Activated naive CD8-positive, alpha-beta T cell treated with anti-CD3 and anti-CD28 coated beads, Interleukin-2, amount 10 ng/mL, durations not matched to agents 7 days and 5 days (primary cell): ENCODE measurements around the gene OXA1L. TPM values are rescaled to one million over a fixed set of nuclear protein-coding genes. Genes with fewer than 3 reads are reported as not detected.
"Not testable (repeated sequence)": the region's sequence is repeated elsewhere in the genome, so short reads cannot be mapped to it uniquely, and the experiment has no call there.

Experiments
- ATAC-seq: fragments of 150-1000 bp; cut with Tn5 transposase; one replicate; pipeline ENCODE4 v1.10.0; 2021; ENCODE audit warnings: low read depth, moderate library complexity
- POLR2A ChIA-PET: fragments of 350-600 bp; sonication (Branson Sonifier 250); formaldehyde crosslinking; loops from one replicate; lab custom pipeline; 2021; ENCODE audit warnings: antibody characterized with exemption; lab: Charles Lee
- DNase-seq: peaks from one replicate; pipeline ENCODE4 v3.0.0; 2021
- H3K27ac Mint-ChIP-seq: one replicate; pipeline ENCODE4 v1.8.0; 2022; ENCODE audit warnings: mild to moderate bottlenecking, mixed read lengths
- H3K27me3 Mint-ChIP-seq: one replicate; pipeline ENCODE4 v1.8.0; 2022; ENCODE audit warnings: mild to moderate bottlenecking, moderate library complexity, mixed read lengths
- H3K36me3 Mint-ChIP-seq: one replicate; pipeline ENCODE4 v1.8.0; 2021; ENCODE audit warnings: mild to moderate bottlenecking, mixed read lengths
- H3K4me1 Mint-ChIP-seq: one replicate; pipeline ENCODE4 v1.8.0; 2021; ENCODE audit warnings: mixed read lengths
- H3K4me3 Mint-ChIP-seq: one replicate; pipeline ENCODE4 v1.8.0; 2022; ENCODE audit warnings: mild to moderate bottlenecking, moderate library complexity, mixed read lengths
- H3K9me3 Mint-ChIP-seq: one replicate; pipeline ENCODE4 v1.8.0; 2021; ENCODE audit warnings: mixed read lengths
- total RNA-seq, 2 experiments: library from RNA; stranded (reverse); gene quantifications; one replicate each; pipeline ENCODE4 v1.2.3, GENCODE V29; 2021

The OXA1L gene
- total RNA-seq, 2 experiments from 2014 or later = 127 to 130 TPM

DNA sequence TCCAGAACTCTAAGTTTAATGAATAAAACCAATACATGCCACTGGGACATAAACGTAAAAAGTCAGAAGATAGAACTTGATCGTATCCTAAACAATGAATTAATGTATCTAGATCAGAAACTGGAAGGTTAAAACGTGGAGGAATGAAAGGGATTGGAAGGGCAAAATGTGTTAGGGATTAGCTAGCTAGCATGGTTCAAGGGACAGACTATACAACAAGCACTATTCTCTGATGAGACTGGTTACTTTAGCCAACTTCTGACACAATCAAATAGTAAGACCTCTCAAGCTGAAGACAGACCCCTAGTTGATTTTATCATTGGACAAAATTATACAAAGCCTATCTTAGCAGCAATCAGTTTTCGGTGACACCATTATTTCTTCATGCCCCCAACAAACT is 18.7 kb upstream of the OXA1L start:
- no peak overlapping the region for H3K27ac Mint-ChIP-seq
- no peaks in the 10 kb centered on the region for H3K9me3 Mint-ChIP-seq
- no peak for DNase-seq
- peaks cover 5% of the 10 kb centered on the region for H3K4me1 Mint-ChIP-seq
- H3K27me3 Mint-ChIP-seq = peaks cover 32% of the 10 kb centered on the region
- ATAC-seq = no peak
- POLR2A ChIA-PET = no interaction called here
- no peaks in the 10 kb centered on the region for H3K36me3 Mint-ChIP-seq
- H3K4me3 Mint-ChIP-seq = no peak overlapping the region

DNA sequence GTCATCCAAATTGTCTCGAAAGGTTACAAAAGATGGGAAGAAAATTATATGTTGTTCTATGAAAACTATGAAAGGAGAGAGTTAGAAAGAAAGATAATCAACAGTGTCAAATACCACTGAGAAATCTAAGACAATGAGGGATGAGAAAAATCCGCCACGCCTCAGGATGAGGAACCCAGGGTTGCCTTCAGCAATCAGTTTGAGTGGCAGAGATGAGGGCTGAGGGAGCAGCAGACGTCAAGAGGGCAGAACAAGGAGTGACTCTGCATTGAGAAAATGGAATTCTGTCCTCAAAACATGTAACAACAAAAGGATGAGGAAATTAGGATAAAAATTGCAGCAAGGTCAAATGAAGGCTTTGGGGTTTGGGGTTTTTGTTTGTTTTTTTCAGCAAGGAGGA is 18.3 kb upstream of the OXA1L start:
- ATAC-seq (no peak), DNase-seq (no peak)
- Mint-ChIP-seq H3K27me3 (peaks cover 34% of the 10 kb centered on the region), H3K27ac (no peak overlapping the region), H3K4me1 (peaks cover 5% of the 10 kb centered on the region), H3K4me3 (no peak overlapping the region), H3K9me3 (no peaks in the 10 kb centered on the region), H3K36me3 (peaks cover 1% of the 10 kb centered on the region)
- POLR2A ChIA-PET = no interaction called here

DNA sequence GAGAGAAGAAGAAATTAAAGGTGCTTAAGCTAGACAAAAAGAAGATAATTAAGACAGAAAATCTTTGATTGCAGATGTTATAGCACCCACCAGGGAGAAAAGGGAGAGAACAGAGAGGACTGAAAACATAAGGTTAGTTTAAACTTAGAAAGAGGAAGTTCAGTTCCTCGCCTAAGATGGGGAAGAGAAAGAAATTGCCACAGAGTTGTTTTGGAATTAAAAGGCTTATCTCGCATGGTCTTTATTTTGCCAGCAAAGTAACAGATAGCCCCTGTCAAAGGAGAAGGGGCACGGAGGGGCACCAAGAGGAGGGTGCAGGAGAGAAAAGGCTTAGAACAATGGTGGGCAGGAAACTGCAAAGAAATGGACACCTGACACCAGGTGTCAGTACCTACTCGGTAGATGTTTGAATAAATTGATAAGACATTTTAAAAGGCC is 17.8 kb upstream of the OXA1L start:
- H3K36me3 Mint-ChIP-seq = peaks cover 1% of the 10 kb centered on the region
- DNase-seq (no peak), ATAC-seq (no peak)
- H3K4me1 Mint-ChIP-seq = peaks cover 5% of the 10 kb centered on the region
- no peak overlapping the region for H3K4me3 Mint-ChIP-seq
- peaks cover 34% of the 10 kb centered on the region for H3K27me3 Mint-ChIP-seq
- no peaks in the 10 kb centered on the region for H3K9me3 Mint-ChIP-seq
- H3K27ac Mint-ChIP-seq = no peak overlapping the region
- POLR2A ChIA-PET = interaction anchor here (1.3 kb wide), 1 partner anchor 18 kb away, joined by 4 read pairs; the partner anchor contains the start of gene OXA1L

DNA sequence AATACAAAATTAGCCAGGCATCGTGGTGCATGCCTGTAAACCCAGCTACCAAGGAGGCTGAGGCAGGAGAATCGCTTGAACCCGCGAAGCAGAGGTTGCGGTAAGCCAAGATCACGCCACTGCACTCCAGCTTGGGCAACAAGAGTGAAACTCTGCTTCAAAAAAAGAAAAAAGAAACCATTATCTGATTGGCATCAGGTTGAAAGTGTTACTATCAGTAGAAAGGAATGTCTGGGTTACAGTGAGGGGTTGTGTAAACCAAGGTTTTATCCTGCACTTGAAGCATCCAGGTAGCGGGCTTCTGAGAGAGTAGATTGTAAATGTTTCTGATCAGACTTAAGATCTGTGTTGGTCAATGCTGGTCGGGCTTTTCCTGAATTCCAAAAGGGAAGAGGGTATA is 14.1 kb upstream of the OXA1L start:
- DNase-seq (no peak), ATAC-seq (no peak)
- Mint-ChIP-seq H3K4me3 (no peak overlapping the region), H3K36me3 (peaks cover 1% of the 10 kb centered on the region), H3K27ac (no peak overlapping the region), H3K27me3 (peaks cover 32% of the 10 kb centered on the region), H3K9me3 (no peaks in the 10 kb centered on the region), H3K4me1 (peaks cover 5% of the 10 kb centered on the region)
- POLR2A ChIA-PET = no interaction called here

DNA sequence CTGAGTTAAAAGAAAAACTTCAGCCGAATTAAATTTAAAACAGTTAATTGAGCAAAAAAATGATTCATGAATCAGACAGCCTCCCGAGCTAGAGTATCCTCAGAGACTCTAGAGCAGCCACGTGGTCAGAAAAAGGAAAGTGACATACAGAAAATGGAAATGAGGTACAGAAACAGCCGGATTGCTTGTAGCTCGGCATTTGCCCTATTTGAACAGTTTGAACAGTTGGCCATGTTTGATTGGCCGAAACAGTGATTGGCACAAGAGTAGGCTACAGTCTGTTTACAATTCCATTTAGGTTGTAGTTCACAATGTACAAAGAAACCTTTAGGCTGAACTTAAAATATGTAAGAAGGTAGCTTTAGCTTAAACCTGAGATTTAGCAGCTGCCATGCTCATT is 12.9 kb upstream of the OXA1L start:
- Mint-ChIP-seq H3K27ac (no peak overlapping the region), H3K4me1 (peaks cover 2% of the 10 kb centered on the region), H3K9me3 (no peaks in the 10 kb centered on the region), H3K27me3 (peaks cover 27% of the 10 kb centered on the region), H3K36me3 (peaks cover 1% of the 10 kb centered on the region), H3K4me3 (no peak overlapping the region)
- POLR2A ChIA-PET = no interaction called here
- no peak for ATAC-seq
- DNase-seq = no peak

DNA sequence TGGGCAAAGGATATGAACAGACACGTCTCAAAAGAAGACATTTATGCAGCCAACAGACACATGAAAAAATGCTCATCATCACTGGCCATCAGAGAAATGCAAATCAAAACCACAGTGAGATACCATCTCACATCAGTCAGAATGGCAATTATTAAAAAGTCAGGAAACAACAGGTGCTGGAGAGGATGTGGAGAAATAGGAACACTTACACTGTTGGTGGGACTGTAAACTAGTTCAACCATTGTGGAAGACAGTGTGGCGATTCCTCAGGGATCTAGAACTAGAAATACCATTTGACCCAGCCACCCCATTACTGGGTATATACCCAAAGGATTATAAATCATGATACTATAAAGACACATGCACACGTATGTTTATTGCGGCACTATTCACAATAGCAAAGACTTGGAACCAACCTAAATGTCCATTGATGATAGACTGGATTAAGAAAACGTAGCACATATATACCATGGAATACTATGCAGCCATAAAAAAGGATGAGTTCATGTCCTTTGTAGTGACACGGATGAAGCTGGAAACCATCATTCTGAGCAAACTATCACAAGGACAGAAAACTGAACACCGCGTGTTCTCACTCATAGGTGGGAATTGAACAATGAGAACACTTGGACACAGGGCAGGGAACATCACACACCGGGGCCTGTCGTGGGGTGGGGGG is 8.4 kb upstream of the OXA1L start:
- ATAC-seq, H3K4me3 Mint-ChIP-seq, H3K9me3 Mint-ChIP-seq, H3K27ac Mint-ChIP-seq, DNase-seq, H3K4me1 Mint-ChIP-seq, H3K27me3 Mint-ChIP-seq, POLR2A ChIA-PET: not testable (repeated sequence)
- H3K36me3 Mint-ChIP-seq = peaks cover 29% of the 10 kb centered on the region

DNA sequence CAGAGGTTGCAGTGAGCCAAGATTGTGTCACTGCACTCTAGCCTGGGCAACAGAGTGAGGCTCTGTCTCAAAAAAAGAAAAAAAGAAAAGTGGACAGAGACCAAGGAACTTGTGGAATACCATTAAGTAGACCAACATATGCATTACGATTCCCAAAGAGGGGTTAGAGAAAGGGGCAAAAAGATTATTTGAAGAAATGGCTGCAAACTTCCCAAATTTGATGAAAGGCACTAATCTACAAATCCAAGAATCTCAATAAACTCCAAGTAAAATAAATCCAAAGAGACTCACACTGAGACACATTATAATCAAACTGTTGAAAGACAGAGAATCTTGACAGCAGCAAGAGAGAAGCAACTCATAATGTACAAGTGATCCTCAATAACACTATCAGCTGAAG is 4.8 kb upstream of the OXA1L start:
- H3K4me1 Mint-ChIP-seq = peaks cover 10% of the 10 kb centered on the region
- H3K27ac Mint-ChIP-seq = no peak overlapping the region
- ATAC-seq (no peak), DNase-seq (no peak)
- peaks cover 31% of the 10 kb centered on the region for H3K36me3 Mint-ChIP-seq
- POLR2A ChIA-PET = interaction anchor here (0.7 kb wide), 2 partner anchors 195 to 718 kb away, joined by 3 read pairs; partner anchors contain the start of gene HAUS4
- H3K9me3 Mint-ChIP-seq = peaks cover 10% of the 10 kb centered on the region
- H3K27me3 Mint-ChIP-seq = no peaks in the 10 kb centered on the region
- H3K4me3 Mint-ChIP-seq = no peak overlapping the region

DNA sequence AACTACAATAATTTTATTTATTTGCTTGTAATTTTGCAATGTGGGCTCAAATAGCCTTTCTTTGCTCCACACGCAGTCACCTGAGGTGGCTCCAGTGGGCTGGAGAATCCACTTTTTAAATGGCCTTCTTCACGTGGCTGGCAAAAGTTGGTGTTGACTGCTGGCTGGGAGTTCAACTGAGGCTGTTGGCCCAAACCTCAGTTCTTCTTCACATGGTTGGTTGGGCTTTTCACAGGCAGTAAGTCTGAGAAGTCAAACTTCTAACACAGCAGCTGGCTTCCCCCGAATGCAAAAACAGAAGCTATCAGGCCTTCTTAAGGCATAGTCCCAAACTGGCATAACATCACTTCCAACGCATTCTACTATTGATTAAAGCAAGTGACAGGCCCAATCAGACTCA is 2.1 kb upstream of the OXA1L start:
- Mint-ChIP-seq H3K4me1 (peaks cover 29% of the 10 kb centered on the region), H3K36me3 (peaks cover 44% of the 10 kb centered on the region), H3K4me3 (no peak overlapping the region), H3K9me3 (peaks cover 10% of the 10 kb centered on the region), H3K27ac (no peak overlapping the region), H3K27me3 (no peaks in the 10 kb centered on the region)
- ATAC-seq (no peak), DNase-seq (no peak)
- POLR2A ChIA-PET = no interaction called here

DNA sequence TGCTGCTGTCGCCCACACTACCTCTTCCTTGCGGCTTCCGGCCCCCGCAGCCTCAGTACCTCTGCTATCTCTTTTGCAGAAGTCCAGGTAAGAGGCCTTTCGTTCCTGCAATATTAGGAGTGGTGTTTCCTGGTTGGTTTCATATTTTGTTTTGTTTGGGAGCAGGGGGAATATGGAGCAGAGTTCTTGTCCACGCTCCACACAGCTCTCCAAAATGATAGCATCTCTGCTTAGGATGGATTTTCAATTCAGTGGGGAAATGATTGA is 768 bp downstream of the OXA1L start:
- H3K4me3 Mint-ChIP-seq = peak overlapping the region; percentile 83
- POLR2A ChIA-PET = interaction anchor here (0.9 to 2.4 kb wide), 8 partner anchors 14 to 206 kb away, joined by 3 to 19 read pairs (median 5); partner anchors contain the start of gene DAD1
- DNase-seq (no peak), ATAC-seq (peak; percentile 7)
- peaks cover 4% of the 10 kb centered on the region for H3K9me3 Mint-ChIP-seq
- peaks cover 49% of the 10 kb centered on the region for H3K36me3 Mint-ChIP-seq
- peaks cover 33% of the 10 kb centered on the region for H3K4me1 Mint-ChIP-seq
- peak overlapping the region; percentile 98 for H3K27ac Mint-ChIP-seq
- H3K27me3 Mint-ChIP-seq = no peaks in the 10 kb centered on the region

DNA sequence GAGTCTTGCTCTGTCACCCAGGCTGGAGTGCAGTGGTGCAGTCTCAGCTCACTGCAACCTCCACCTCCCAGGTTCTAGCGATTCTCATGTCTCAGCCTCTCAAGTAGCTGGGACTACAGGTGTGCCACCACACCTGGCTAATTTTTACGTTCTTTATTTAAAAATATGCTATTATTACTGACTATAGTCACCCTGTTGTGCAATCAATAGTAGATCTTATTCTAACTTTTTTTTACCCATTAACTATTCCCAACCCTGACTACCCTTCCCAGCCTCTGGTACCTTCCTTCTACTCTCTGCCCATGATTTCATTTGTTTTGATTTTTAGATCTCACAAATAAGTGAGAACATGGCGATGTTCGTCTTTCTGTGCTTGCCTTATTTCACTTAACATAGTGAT is 2.5 kb downstream of the OXA1L start:
- no peak for ATAC-seq
- H3K27ac Mint-ChIP-seq = peak overlapping the region; percentile 7
- peaks cover 33% of the 10 kb centered on the region for H3K4me1 Mint-ChIP-seq
- H3K36me3 Mint-ChIP-seq = peaks cover 49% of the 10 kb centered on the region
- H3K4me3 Mint-ChIP-seq = no peak overlapping the region
- POLR2A ChIA-PET = no interaction called here
- no peak for DNase-seq
- no peaks in the 10 kb centered on the region for H3K27me3 Mint-ChIP-seq
- H3K9me3 Mint-ChIP-seq = peaks cover 2% of the 10 kb centered on the region

DNA sequence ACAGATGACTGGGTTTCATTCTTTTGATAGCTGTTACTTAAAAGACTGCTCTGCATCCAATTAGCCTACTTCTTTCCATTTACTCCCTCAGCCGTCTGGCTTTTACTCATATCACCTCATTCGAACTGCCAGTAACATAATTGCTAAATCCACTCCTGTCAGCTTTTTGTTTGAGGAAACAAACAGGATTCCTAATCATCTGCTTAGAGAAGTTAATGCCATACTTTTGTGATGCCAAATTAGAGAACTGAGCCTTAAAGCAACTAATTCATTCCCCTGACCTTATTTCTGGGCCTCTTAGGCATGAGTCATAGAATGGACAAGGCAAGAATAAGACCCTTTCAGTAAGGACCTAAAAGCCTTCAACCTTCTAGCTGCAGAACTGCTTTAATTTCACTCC is 2.9 kb downstream of the OXA1L start:
- peaks cover 33% of the 10 kb centered on the region for H3K4me1 Mint-ChIP-seq
- ATAC-seq = no peak
- no peaks in the 10 kb centered on the region for H3K27me3 Mint-ChIP-seq
- H3K4me3 Mint-ChIP-seq = no peak overlapping the region
- no peak for DNase-seq
- H3K27ac Mint-ChIP-seq = peak overlapping the region; percentile 7
- H3K36me3 Mint-ChIP-seq = peaks cover 50% of the 10 kb centered on the region
- POLR2A ChIA-PET = no interaction called here
- H3K9me3 Mint-ChIP-seq = peaks cover 2% of the 10 kb centered on the region

DNA sequence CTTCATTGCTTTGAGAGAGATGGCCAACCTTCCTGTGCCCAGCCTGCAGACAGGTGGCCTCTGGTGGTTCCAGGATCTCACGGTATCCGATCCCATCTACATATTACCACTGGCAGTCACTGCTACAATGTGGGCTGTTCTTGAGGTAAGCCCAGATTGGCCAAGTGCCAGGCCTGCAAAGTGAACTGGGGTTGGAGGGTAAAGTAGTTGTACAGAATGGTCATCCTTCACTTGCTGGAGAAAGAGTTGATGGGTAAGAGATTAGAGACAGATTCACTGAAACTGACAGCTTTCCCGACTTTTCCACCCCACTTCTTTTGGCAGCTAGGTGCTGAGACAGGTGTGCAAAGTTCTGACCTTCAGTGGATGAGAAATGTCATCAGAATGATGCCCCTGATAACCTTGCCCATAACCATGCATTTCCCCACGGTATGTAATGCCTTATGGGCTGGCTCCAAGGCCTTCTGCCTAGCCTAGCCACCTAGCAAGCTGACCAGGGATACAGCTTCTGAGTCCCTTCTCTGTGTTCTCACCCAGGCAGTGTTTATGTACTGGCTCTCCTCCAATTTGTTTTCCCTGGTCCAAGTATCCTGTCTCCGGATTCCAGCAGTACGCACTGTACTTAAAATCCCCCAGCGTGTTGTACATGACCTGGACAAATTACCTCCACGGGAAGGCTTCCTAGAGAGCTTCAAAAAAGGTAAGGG is 4.1 kb downstream of the OXA1L start:
- H3K4me3 Mint-ChIP-seq = no peak overlapping the region
- no peaks in the 10 kb centered on the region for H3K27me3 Mint-ChIP-seq
- H3K27ac Mint-ChIP-seq = no peak overlapping the region
- POLR2A ChIA-PET = no interaction called here
- peaks cover 60% of the 10 kb centered on the region for H3K36me3 Mint-ChIP-seq
- peaks cover 27% of the 10 kb centered on the region for H3K4me1 Mint-ChIP-seq
- ATAC-seq = no peak
- no peak for DNase-seq
- H3K9me3 Mint-ChIP-seq = no peaks in the 10 kb centered on the region

DNA sequence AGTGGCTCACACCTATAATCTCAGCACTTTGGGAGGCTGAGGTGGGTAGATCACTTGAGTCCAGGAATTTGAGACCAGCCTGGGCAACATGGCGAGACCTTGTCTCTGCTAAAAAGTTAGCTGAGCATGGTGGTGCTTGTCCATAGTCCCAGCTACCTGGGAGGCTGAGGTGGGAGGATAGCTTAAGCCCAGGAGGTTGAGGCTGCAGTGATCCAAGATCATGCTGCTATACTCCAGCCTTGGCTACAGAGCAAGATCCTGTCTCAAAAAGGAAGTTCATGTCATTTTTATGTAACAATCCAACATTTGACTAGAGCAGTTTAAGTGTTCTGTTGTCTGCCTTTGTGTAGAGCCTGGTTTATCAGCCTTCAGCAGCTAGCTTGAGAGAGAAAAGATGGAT is 6.2 kb downstream of the OXA1L start:
- POLR2A ChIA-PET = no interaction called here
- H3K4me1 Mint-ChIP-seq = peaks cover 17% of the 10 kb centered on the region
- H3K27ac Mint-ChIP-seq = no peak overlapping the region
- H3K36me3 Mint-ChIP-seq = peaks cover 59% of the 10 kb centered on the region
- H3K27me3 Mint-ChIP-seq = no peaks in the 10 kb centered on the region
- no peaks in the 10 kb centered on the region for H3K9me3 Mint-ChIP-seq
- no peak overlapping the region for H3K4me3 Mint-ChIP-seq
- DNase-seq (no peak), ATAC-seq (no peak)
